ENCODE results near the gene SLC2A10.

- no peak for TF ChIP-seq CTCF (IDR thresholded peaks at IDR 0.05)
- TF ChIP-seq EP300 (IDR thresholded peaks at IDR 0.05), result no peak
Measured at GRCh38 chr20:46666306-46666705, 43.1 kb upstream of the SLC2A10 start.

Measured in tibial nerve (tissue), 4 donors.